SK-N-SH (cell line): ENCODE results near the gene BNC2. TPM values are rescaled to one million over a fixed set of nuclear protein-coding genes. Genes with fewer than 3 reads are reported as not detected.

ENCODE experiments used
- CTCF ChIA-PET: fragments of 300-600, 350-600 bp; formaldehyde crosslinking; extraction: SDS; loops from one replicate; lab custom pipeline; 2021; lab: Yijun Ruan, JAX
- POLR2A ChIA-PET: fragments of 350-600 bp; sonication (Branson Sonifier 250); formaldehyde crosslinking; extraction: SDS; loops from one replicate; lab custom pipeline; 2020; ENCODE audit warnings: antibody characterized with exemption, inconsistent platforms; lab: Yijun Ruan, JAX
- DNase-seq: peaks from one replicate; pipeline ENCODE4 v3.0.0; 2012
- H2AFZ ChIP-seq: fragments of 200-600 bp; sonication (generic); 2 replicates; pipeline ENCODE4 v1.8.1; 2016; ENCODE audit warnings: antibody characterized with exemption, mild to moderate bottlenecking, low read depth
- H3F3A ChIP-seq: fragments of 200-600 bp; sonication (generic); replicated peaks from 2 replicates; pipeline ENCODE3; 2016; ENCODE audit warnings: antibody characterized with exemption, mild to moderate bottlenecking; ENCODE audit not compliant: insufficient read depth
- H3K27ac ChIP-seq, 2 experiments: fragments of 200-500 bp in 1 of 2; fragments of 200-600 bp in 1 of 2; sonication (Bioruptor generic) in 1 of 2; sonication (generic), shearing (Covaris generic) in 1 of 2; 2 replicates each; pipeline versions ENCODE4 v1.5.1 to v1.6.1; 2014 to 2016; ENCODE audit warnings: low read depth in 2 of 2, inconsistent platforms in 1 of 2, low read length in 1 of 2, mild to moderate bottlenecking in 1 of 2, mixed read lengths in 1 of 2
- H3K27me3 ChIP-seq: fragments of 200-600 bp; sonication (generic), shearing (Covaris generic); 2 replicates; pipeline ENCODE4 v1.6.1; 2016; ENCODE audit warnings: mixed run types; ENCODE audit not compliant: insufficient read depth
- H3K36me3 ChIP-seq, 2 experiments: fragments of 200-500 bp in 1 of 2; fragments of 200-600 bp in 1 of 2; sonication (Bioruptor generic) in 1 of 2; sonication (generic) in 1 of 2; replicated peaks in 1 of 2; 2 replicates each; pipeline versions ENCODE3 to v1.5.1; 2014 to 2016; ENCODE audit warnings: low read length in 1 of 2, mild to moderate bottlenecking in 1 of 2; ENCODE audit not compliant: insufficient read depth in 2 of 2, control insufficient read depth in 1 of 2
- H3K4me1 ChIP-seq, 2 experiments: fragments of 200-500 bp in 1 of 2; fragments of 200-600 bp in 1 of 2; sonication (Bioruptor generic) in 1 of 2; sonication (generic), shearing (Covaris generic) in 1 of 2; 2 replicates each; pipeline versions ENCODE4 v1.5.1 to v1.6.1; 2014 to 2016; ENCODE audit warnings: low read depth in 1 of 2, low read length in 1 of 2, mixed run types in 1 of 2; ENCODE audit not compliant: insufficient read depth in 2 of 2, control insufficient read depth in 1 of 2
- H3K4me2 ChIP-seq: fragments of 200-600 bp; sonication (generic), shearing (Covaris generic); 2 replicates; pipeline ENCODE4 v1.6.1; 2017; ENCODE audit warnings: mixed run types
- H3K4me3 ChIP-seq, 2 experiments: fragments of 200-500 bp in 1 of 2; fragments of 200-600 bp in 1 of 2; sonication (Bioruptor generic) in 1 of 2; sonication (generic), shearing (Covaris generic) in 1 of 2; 2 replicates each; pipeline versions ENCODE4 v1.5.1 to v1.8.1; 2014 to 2016; ENCODE audit warnings: low read depth in 2 of 2, inconsistent platforms in 1 of 2, low read length in 1 of 2, mild to moderate bottlenecking in 1 of 2, mixed read lengths in 1 of 2, moderate library complexity in 1 of 2
- H3K79me2 ChIP-seq: fragments of 200-600 bp; sonication (generic); 2 replicates; pipeline ENCODE4 v1.8.1; 2017; ENCODE audit warnings: mild to moderate bottlenecking; ENCODE audit not compliant: insufficient read depth
- H3K9ac ChIP-seq: fragments of 200-600 bp; sonication (generic); 2 replicates; pipeline ENCODE4 v1.6.1; 2017; ENCODE audit warnings: mixed run types
- H3K9me2 ChIP-seq: fragments of 200-600 bp; sonication (generic); 2 replicates; pipeline ENCODE4 v1.6.1; 2017; ENCODE audit warnings: mixed run types
- H3K9me3 ChIP-seq: fragments of 200-600 bp; sonication (generic); 2 replicates; pipeline ENCODE4 v1.6.1; 2017; ENCODE audit warnings: mixed run types, mild to moderate bottlenecking, moderate library complexity
- H4K20me1 ChIP-seq: fragments of 200-600 bp; sonication (generic); 2 replicates; pipeline ENCODE4 v1.6.1; 2017; ENCODE audit warnings: mild to moderate bottlenecking, mixed run types; ENCODE audit not compliant: insufficient read depth
- CHD2 ChIP-seq: fragments of 150-350 bp; IDR thresholded peaks from 2 replicates; pipeline ENCODE4 v1.6.1; 2018; ENCODE audit warnings: low read length; ENCODE audit not compliant: partially characterized antibody
- FOSL2 ChIP-seq: IDR thresholded peaks from 2 replicates; pipeline ENCODE4 v1.4.0; 2012; ENCODE audit warnings: low read depth, mild to moderate bottlenecking, moderate library complexity, borderline replicate concordance
- FOXM1 ChIP-seq: IDR thresholded peaks from 2 replicates; pipeline ENCODE4 v1.4.0; 2012; ENCODE audit warnings: low read depth, mild to moderate bottlenecking
- GABPA ChIP-seq: IDR thresholded peaks from 2 replicates; pipeline ENCODE4 v1.4.0; 2012; ENCODE audit warnings: low read depth, mild to moderate bottlenecking
- MXI1 ChIP-seq: IDR thresholded peaks from 2 replicates; pipeline ENCODE4 v1.6.1; 2012; ENCODE audit warnings: mild to moderate bottlenecking, low read depth, low read length, improper control_type of control experiment
- PBX3 ChIP-seq: IDR thresholded peaks from 2 replicates; pipeline ENCODE4; 2012
- POLR2AphosphoS5 ChIP-seq: IDR thresholded peaks from 2 replicates; pipeline ENCODE4 v1.6.1; 2012; ENCODE audit warnings: low read depth, low read length
- RCOR1 ChIP-seq: fragments of 150-350 bp; IDR thresholded peaks from 2 replicates; pipeline ENCODE4 v1.6.1; 2017; ENCODE audit warnings: antibody characterized with exemption, low read length
- RFX5 ChIP-seq: IDR thresholded peaks from 2 replicates; pipeline ENCODE4 v1.6.1; 2012; ENCODE audit warnings: mild to moderate bottlenecking, improper control_type of control experiment, low read length
- SIN3A ChIP-seq: IDR thresholded peaks from 2 replicates; pipeline ENCODE4 v1.6.1; 2012; ENCODE audit warnings: low read depth, mild to moderate bottlenecking, low read length, moderate library complexity, borderline replicate concordance
- SMC3 ChIP-seq: IDR thresholded peaks from 2 replicates; pipeline ENCODE4 v1.6.1; 2012; ENCODE audit warnings: low read depth, low read length, improper control_type of control experiment
- TAF1 ChIP-seq: IDR thresholded peaks from 2 replicates; pipeline ENCODE4 v1.6.1; 2012; ENCODE audit warnings: low read depth, mild to moderate bottlenecking, low read length, moderate library complexity, borderline replicate concordance
- USF1 ChIP-seq: IDR thresholded peaks from 2 replicates; pipeline ENCODE4 v1.4.0; 2012; ENCODE audit warnings: low read depth, borderline replicate concordance
- YY1 ChIP-seq: IDR thresholded peaks from 2 replicates; pipeline ENCODE4 v1.4.0; 2012; ENCODE audit warnings: low read depth, mild to moderate bottlenecking
- WGBS: methylation state at CpG from one replicate; pipeline ENCODE4 v1.1.6; 2017; ENCODE audit warnings: low lambda C conversion rate; 5-methylcytosine and 5-hydroxymethylcytosine counted together
- polyA plus RNA-seq, 3 experiments: library from polyadenylated mRNA; depleted of rRNA; stranded (reverse); fragments of >200 nt; gene quantifications; 2 replicates each; pipeline ENCODE4 v1.2.3, GENCODE V29; 2012
- TF ChIP-seq, protein P1 (sequence below): IDR thresholded peaks from 2 replicates; pipeline ENCODE4 v1.4.0; 2012; ENCODE audit warnings: low read depth

The BNC2 gene
- polyA plus RNA-seq, 1 of the 3 experiments (the other 2 are of a cell fraction): 8.8 TPM

DNA sequence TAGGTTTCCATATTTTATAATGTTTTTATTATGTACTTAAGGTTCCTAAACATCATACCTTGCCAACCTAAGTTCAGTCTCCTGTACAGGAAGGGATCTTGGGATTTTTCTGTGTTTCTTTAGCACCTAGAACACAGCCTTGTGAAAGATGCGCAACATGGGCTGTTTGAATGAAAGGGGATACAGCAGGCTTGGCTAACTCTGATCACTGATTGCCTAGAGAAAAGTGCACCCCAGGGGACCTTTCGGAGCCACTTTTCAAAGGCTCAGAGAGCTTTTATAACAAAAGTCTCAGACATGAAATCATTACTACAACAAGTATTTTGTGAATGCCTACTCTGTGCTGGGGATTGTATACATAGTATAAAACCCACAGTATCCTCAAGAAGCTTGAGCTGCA lies 261.6 kb downstream of the BNC2 start:
- Histone ChIP-seq H3K79me2 (peaks cover 38% of the 10 kb centered on the region; the same call in 1 of the 2 replicates), H3K36me3 (peaks cover 0 to 1% of the 10 kb centered on the region in 2 experiments), H3K9ac (no peak overlapping the region), H3F3A (peaks cover 7% of the 10 kb centered on the region), H3K9me3 (no peaks in the 10 kb centered on the region), H3K27ac (no peak overlapping the region), H2AFZ (no peak overlapping the region), H3K9me2 (no peaks in the 10 kb centered on the region), H3K4me2 (no peak overlapping the region), H4K20me1 (no peaks in the 10 kb centered on the region), H3K27me3 (no peaks in the 10 kb centered on the region), H3K4me3 (no peak overlapping the region), H3K4me1 (no peaks in the 10 kb centered on the region; a peak in 1 of 4 replicates)
- WGBS: 94% methylated on average over 2 of the region's 2 CpGs
- no peak for DNase-seq
- TF ChIP-seq USF1: no peak
- no peak for TF ChIP-seq TAF1
- no peak for TF ChIP-seq SIN3A
- no peak for TF ChIP-seq YY1
- no peak for TF ChIP-seq MXI1
- no peak for TF ChIP-seq FOSL2
- TF ChIP-seq PBX3: no peak
- ChIA-PET CTCF (no interaction called here), POLR2A (no interaction called here)

DNA sequence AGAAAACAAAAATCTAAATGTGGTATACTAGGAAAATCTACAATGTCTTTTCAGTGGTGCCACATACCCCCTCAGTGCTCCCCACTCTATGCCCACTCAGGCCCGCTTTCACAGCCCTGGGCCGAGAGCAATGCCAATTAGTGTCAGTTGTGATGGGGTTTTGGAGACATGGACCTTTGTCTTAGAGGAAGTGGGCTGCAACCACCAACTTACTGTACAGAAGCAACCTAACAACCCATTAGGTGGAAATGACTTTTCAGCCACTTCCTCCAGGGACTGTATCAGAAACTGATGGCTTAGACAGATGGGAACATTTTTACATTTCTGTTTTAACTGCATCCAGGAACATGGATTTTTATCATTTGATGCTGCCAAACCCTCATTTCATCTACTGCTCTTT lies 268.0 kb downstream of the BNC2 start:
- no peaks in the 10 kb centered on the region; a peak in 2 of 4 replicates for H3K4me1 ChIP-seq
- H3K4me2 ChIP-seq: no peak overlapping the region
- POLR2A ChIA-PET: no interaction called here
- H3K36me3 ChIP-seq: peaks cover 0 to 9% of the 10 kb centered on the region in 2 experiments
- no peak overlapping the region for H3K9ac ChIP-seq
- no peak overlapping the region for H3K4me3 ChIP-seq
- no peak overlapping the region for H2AFZ ChIP-seq
- H4K20me1 ChIP-seq: no peaks in the 10 kb centered on the region
- H3K79me2 ChIP-seq: peaks cover 17% of the 10 kb centered on the region; the same call in 1 of the 2 replicates
- H3K9me3 ChIP-seq: no peaks in the 10 kb centered on the region
- DNase-seq: no peak
- H3F3A ChIP-seq: no peaks in the 10 kb centered on the region
- TF ChIP-seq MXI1 (no peak), FOXM1 (no peak), CHD2 (no peak), POLR2AphosphoS5 (no peak), GABPA (no peak), RCOR1 (no peak), RFX5 (no peak), SMC3 (no peak)
- TF ChIP-seq, protein P1, sequence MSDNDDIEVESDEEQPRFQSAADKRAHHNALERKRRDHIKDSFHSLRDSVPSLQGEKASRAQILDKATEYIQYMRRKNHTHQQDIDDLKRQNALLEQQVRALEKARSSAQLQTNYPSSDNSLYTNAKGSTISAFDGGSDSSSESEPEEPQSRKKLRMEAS: no peak
- CTCF ChIA-PET: interaction anchor here (1.0 kb wide), 1 partner anchor 38 kb away, joined by 3 read pairs; no protein-coding TSS in a partner anchor
- no peaks in the 10 kb centered on the region for H3K9me2 ChIP-seq
- 90% methylated on average over 2 of the region's 2 CpGs for WGBS
- no peaks in the 10 kb centered on the region for H3K27me3 ChIP-seq
- H3K27ac ChIP-seq: no peak overlapping the region
